ENCODE measurements around the gene RNF40. TPM values are rescaled to one million over a fixed set of nuclear protein-coding genes. Genes with fewer than 3 reads are reported as not detected.
A peak's percentile ranks its signal among the peaks of the same experiment; 100 is the strongest.

Gene RNF40
- total RNA-seq, 2 donors from 2014 or later = 44.9 to 79.8 TPM

GRCh38 chr16:30741461-30741914 is 20.6 kb upstream of the RNF40 start:
- no peak overlapping the region for H3K4me3 ChIP-seq
- peak; percentile 48 to 83 (median 66) for DNase-seq
- peaks cover 22 to 24% of the 10 kb centered on the region in 2 donors for H3K36me3 ChIP-seq (replicated peaks in 1 of 2; ENCODE audit: insufficient read depth in 1 of 2, low read depth in 2 of 2)

GRCh38 chr16:30743716-30744115 is 18.4 kb upstream of the RNF40 start:
- H3K36me3 ChIP-seq (replicated peaks in 1 of 2; ENCODE audit: insufficient read depth in 1 of 2, low read depth in 2 of 2) = peaks cover 2 to 7% of the 10 kb centered on the region in 2 donors
- WGBS, 2 donors = 93 to 97% methylated on average over 7 to 9 of the region's 11 CpGs
- H3K4me1 ChIP-seq = peaks cover 39% of the 10 kb centered on the region
- peak overlapping the region in 1 of 4 donors; percentile 0 for H3K27ac ChIP-seq
- TF ChIP-seq, protein P1, sequence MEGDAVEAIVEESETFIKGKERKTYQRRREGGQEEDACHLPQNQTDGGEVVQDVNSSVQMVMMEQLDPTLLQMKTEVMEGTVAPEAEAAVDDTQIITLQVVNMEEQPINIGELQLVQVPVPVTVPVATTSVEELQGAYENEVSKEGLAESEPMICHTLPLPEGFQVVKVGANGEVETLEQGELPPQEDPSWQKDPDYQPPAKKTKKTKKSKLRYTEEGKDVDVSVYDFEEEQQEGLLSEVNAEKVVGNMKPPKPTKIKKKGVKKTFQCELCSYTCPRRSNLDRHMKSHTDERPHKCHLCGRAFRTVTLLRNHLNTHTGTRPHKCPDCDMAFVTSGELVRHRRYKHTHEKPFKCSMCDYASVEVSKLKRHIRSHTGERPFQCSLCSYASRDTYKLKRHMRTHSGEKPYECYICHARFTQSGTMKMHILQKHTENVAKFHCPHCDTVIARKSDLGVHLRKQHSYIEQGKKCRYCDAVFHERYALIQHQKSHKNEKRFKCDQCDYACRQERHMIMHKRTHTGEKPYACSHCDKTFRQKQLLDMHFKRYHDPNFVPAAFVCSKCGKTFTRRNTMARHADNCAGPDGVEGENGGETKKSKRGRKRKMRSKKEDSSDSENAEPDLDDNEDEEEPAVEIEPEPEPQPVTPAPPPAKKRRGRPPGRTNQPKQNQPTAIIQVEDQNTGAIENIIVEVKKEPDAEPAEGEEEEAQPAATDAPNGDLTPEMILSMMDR (IDR thresholded peaks at IDR 0.05) = no peak
- no peak for TF ChIP-seq POLR2A (IDR thresholded peaks at IDR 0.05)
- no peak for ATAC-seq
- intact Hi-C loops (cut with DNase I) = no loop called here
- no peaks in the 10 kb centered on the region for H3K9me3 ChIP-seq
- DNase-seq = no peak
- H3K4me3 ChIP-seq = no peak overlapping the region
- no peaks in the 10 kb centered on the region for H3K27me3 ChIP-seq

More at GRCh38 chr16:30741461-30741914, 20.6 kb upstream of the RNF40 start:
- Histone ChIP-seq H3K27me3 (no peaks in the 10 kb centered on the region), H3K9me3 (no peaks in the 10 kb centered on the region), H3K4me1 (peaks cover 32% of the 10 kb centered on the region), H3K27ac (peak overlapping the region; percentile 76 to 90 (median 88))
- peak; percentile 75 for ATAC-seq
- 73 to 83% methylated on average over 6 of the region's 6 CpGs for WGBS, 2 donors
- intact Hi-C loops (cut with DNase I) = no loop called here
- TF ChIP-seq, protein P1 (IDR thresholded peaks at IDR 0.05) = no peak
- TF ChIP-seq POLR2A (IDR thresholded peaks at IDR 0.05) = peak in 2 of 3 donors; percentile 47 to 59

DNA sequence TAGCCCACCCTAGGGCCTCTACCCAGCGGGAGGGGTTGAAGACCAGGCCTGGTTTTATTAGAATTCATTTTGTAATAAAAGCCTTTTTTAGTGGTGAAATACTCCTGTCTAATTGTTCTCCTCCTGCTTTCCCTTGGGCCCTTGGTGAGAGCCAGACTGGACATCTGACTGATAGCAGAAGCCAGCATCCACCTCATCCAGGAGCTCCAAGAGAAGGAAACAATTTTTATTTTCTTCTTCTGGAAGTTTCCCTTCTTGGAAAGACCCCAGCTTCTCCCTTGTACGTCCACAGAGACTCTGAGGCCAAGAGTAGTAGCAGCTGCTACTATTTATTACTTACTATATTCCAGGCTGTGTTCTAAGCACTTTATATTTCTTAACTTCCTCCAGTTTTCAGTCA is 17.9 kb upstream of the RNF40 start:
- Histone ChIP-seq H3K27me3 (no peaks in the 10 kb centered on the region), H3K9me3 (no peaks in the 10 kb centered on the region), H3K27ac (peak overlapping the region in 1 of 4 donors; percentile 0), H3K36me3 (replicated peaks in 1 of 2; ENCODE audit: insufficient read depth in 1 of 2, low read depth in 2 of 2) (peaks cover 0 to 7% of the 10 kb centered on the region in 2 donors), H3K4me3 (no peak overlapping the region), H3K4me1 (peaks cover 40% of the 10 kb centered on the region)
- no peak for DNase-seq
- no peak for ATAC-seq
- 75 to 84% methylated on average over 1 to 2 of the region's 2 CpGs for WGBS, 2 donors
- TF ChIP-seq, protein P1 (IDR thresholded peaks at IDR 0.05) = no peak
- TF ChIP-seq POLR2A (IDR thresholded peaks at IDR 0.05) = no peak
- intact Hi-C loops (cut with DNase I) = no loop called here

GRCh38 chr16:30745082-30745481 is 17.0 kb upstream of the RNF40 start:
- DNase-seq = no peak
- Histone ChIP-seq H3K9me3 (no peaks in the 10 kb centered on the region), H3K4me3 (no peak overlapping the region), H3K27ac (no peak overlapping the region), H3K36me3 (replicated peaks in 1 of 2; ENCODE audit: insufficient read depth in 1 of 2, low read depth in 2 of 2) (peaks cover 0 to 7% of the 10 kb centered on the region in 2 donors), H3K4me1 (peaks cover 36% of the 10 kb centered on the region), H3K27me3 (no peaks in the 10 kb centered on the region)
- 66 to 70% methylated on average over 2 of the region's 2 CpGs for WGBS, 2 donors
- intact Hi-C loops (cut with DNase I) = no loop called here
- no peak for TF ChIP-seq POLR2A (IDR thresholded peaks at IDR 0.05)
- TF ChIP-seq, protein P1 (IDR thresholded peaks at IDR 0.05) = no peak
- no peak for ATAC-seq

GRCh38 chr16:30746638-30747175 is 15.4 kb upstream of the RNF40 start:
- TF ChIP-seq POLR2A (IDR thresholded peaks at IDR 0.05) = no peak
- TF ChIP-seq, protein P1 (IDR thresholded peaks at IDR 0.05) = no peak
- ATAC-seq (no peak), DNase-seq (no peak)
- H3K27me3 ChIP-seq = no peaks in the 10 kb centered on the region
- no peaks in the 10 kb centered on the region for H3K9me3 ChIP-seq
- intact Hi-C loops (cut with DNase I) = no loop called here
- 60 to 62% methylated on average over 9 of the region's 9 CpGs for WGBS, 2 donors
- H3K36me3 ChIP-seq (replicated peaks in 1 of 2; ENCODE audit: insufficient read depth in 1 of 2, low read depth in 2 of 2) = peaks cover 2 to 7% of the 10 kb centered on the region in 2 donors
- H3K4me3 ChIP-seq = no peak overlapping the region
- H3K27ac ChIP-seq = peak overlapping the region in 2 of 4 donors; percentile 81 to 91
- H3K4me1 ChIP-seq = peaks cover 20% of the 10 kb centered on the region
